Inflammatory macrophage treated with lipopolysaccharide for 4 hours (primary cell): ENCODE results near the gene EHBP1.
A peak's percentile ranks its signal among the peaks of the same experiment; 100 is the strongest.

Source experiments
- DNase-seq: peaks from one replicate; pipeline ENCODE4 v3.0.0-alpha.2; 2020

Gene EHBP1

DNA sequence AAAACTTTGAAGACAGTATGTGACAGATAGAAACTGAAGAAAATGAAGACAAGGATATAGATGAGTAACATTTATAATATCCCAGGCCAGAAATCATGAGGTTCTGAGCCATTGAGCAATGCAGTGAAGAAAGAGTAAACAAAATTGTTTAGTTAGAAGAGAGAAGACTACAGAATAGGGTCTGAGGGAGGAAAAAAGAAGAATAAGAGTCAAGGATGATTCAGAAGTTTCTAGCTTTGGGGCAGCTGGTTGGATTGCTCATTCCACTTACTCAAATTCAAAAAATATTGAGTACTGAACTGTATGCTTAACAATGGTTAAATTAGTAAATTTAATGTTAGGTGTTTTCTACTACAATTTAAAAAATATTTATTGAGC lies 190.1 kb downstream of the EHBP1 start:
- peak; percentile 33 for DNase-seq

- DNase-seq, result no peak
Measured at GRCh38 chr2:62897187-62897827, 191.8 kb downstream of the EHBP1 start.

GRCh38 chr2:62904344-62904743 lies 198.8 kb downstream of the EHBP1 start:
- no peak for DNase-seq

GRCh38 chr2:62908145-62908544 lies 202.6 kb downstream of the EHBP1 start:
- DNase-seq, result no peak

DNA sequence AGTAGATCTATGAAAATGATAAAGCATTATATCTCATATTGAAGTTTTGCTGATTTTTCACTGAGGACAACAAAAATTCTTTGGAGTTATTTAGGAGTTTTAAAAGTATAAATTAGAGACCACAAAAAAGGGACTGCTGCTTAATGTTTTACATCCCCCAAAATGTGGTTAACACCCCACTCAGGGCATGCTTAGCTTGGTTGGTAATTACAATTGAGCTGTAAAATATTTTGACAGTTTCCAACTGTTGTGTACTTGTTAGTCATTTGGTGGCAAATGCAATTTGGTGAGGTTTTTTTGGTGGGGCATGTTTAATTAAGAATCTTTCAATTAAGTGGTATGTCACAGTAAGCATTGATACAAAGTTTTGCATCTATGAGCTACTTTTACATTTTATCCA lies 207.8 kb downstream of the EHBP1 start:
- no peak for DNase-seq

DNA sequence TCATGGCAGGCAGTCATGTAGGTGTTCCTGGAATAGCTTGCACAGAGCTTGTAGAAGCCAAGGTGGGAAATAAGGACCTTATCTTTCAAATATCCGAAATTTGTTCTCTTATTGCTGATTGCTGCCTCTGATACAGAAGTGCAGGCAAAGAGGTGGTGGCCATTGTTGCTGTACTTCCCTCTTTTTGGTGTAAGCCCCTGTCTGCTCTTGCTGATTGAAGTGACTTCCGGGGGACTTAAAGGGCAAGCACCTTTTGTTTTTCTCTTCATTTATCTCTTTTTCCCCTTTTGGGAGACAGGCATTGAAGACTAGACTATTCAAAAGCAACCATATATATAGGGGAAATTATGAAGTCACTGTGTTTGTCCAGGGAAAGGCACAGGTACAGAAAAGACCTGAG lies 213.5 kb downstream of the EHBP1 start:
- no peak for DNase-seq

- peak; percentile 8 for DNase-seq
Measured at GRCh38 chr2:62920070-62920469, 214.6 kb downstream of the EHBP1 start.

- DNase-seq, result no peak
Measured at GRCh38 chr2:62923242-62923641, 217.7 kb downstream of the EHBP1 start.

- DNase-seq, result no peak
Measured at GRCh38 chr2:62923881-62924280, 218.4 kb downstream of the EHBP1 start.

- no peak for DNase-seq
Measured at GRCh38 chr2:62928015-62928414, 222.5 kb downstream of the EHBP1 start.

DNA sequence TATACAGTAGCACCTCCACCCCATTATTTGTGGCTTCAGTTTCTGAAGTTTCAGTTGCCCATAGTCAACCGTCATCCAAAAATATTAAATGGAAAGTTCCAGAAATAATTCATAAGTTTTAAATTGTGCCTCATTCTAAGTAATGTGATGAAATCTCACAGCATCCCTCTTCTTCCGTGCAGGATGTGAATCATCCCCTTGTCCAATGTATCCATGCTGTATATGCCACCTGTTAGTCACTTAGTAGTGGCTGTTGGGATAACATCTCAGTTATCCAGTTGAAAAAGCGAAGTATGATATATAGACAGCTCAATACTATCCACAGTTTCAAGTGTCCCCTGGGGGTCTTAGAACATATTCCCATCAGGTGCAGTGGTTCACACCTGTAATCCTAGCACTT lies 226.0 kb downstream of the EHBP1 start:
- DNase-seq, result no peak

DNA sequence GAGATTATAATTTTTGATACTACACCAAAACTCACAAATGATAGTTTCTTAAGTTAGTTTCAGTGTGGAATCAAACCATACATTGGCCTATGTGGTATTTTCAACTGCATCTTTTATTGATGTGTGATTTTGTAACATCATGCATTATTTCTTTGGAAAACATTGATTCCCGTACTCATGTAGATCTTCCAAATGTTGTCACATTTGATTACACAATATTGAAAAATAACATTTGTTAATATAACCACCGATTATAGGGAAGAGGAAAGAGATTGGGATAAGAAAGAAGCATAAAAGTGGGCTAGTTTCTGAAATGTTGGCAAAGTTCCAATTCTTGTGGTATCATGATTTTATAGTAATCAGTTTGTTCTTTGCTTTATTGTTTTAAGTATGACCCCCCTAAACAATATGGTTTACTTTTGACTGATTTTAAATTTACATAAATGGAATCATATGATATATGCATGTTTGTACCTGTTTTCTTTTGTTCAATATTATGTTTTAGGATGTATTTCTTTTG lies 227.9 kb downstream of the EHBP1 start:
- DNase-seq, result no peak

DNA sequence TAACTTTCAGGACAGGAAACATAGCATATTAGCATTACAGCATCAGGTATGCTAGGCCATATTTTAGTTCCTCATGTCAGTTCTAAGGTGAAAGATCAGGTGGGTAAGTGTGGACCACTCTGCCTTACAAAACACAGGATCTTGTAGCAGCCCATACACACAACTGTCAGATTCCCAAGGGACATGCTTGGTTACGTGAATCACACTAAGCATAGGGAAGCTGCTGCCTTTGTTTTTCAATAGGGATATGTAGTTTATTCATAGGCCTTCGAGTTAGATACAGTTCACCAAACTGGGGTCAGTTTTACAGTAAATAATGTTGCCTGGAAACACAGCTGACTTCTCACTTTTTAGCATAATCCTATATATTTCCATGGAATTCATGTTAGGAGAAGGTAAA lies 229.0 kb downstream of the EHBP1 start:
- DNase-seq, result no peak

GRCh38 chr2:62938126-62938525 lies 232.6 kb downstream of the EHBP1 start:
- DNase-seq, result no peak

- DNase-seq, result peak; percentile 44
Measured at GRCh38 chr2:62939735-62940491, 234.4 kb downstream of the EHBP1 start.

GRCh38 chr2:62940697-62941096 lies 235.2 kb downstream of the EHBP1 start:
- no peak for DNase-seq

- no peak for DNase-seq
Measured at GRCh38 chr2:62941413-62941812, 235.9 kb downstream of the EHBP1 start.

DNA sequence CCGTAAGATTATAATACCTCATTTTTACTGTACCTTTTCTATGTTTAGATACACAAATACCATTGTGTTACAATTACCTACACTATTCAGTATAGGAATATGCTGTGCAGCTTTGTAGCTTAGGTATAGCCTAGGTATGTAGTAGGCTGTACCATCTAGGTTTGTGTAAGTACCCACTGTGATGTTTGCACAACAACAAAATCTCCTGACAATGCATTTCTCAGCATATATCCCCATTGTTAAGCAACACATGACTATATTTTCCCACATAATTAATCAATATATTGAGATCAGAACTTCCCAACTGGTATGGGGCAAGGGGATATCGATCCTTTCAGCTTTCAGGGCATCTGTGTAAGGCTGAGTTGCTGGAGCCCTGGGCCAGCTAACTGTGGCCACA lies 238.8 kb downstream of the EHBP1 start:
- no peak for DNase-seq

GRCh38 chr2:62947403-62947802 lies 241.9 kb downstream of the EHBP1 start:
- DNase-seq, result no peak

GRCh38 chr2:62956651-62957050 lies 251.1 kb downstream of the EHBP1 start:
- DNase-seq, result no peak

DNA sequence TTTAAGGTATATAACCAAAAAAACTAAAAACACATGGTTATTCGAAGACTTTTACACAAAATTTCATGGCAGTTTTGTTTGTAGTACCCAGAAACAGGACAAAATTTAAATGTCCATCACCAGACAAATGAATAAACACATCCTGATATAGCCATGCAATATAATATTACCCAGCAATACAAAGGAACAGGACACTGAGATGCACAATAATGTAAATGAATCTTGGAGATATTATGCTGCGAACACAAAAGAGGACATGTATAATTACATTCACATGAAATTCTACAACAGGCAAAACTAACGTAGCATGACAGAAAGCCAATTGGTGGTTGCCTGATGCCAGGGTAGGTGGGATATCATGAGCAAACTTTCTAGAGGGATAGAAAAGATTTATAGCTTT lies 252.7 kb downstream of the EHBP1 start:
- no peak for DNase-seq

GRCh38 chr2:62964050-62964449 lies 258.5 kb downstream of the EHBP1 start:
- DNase-seq, result no peak

DNA sequence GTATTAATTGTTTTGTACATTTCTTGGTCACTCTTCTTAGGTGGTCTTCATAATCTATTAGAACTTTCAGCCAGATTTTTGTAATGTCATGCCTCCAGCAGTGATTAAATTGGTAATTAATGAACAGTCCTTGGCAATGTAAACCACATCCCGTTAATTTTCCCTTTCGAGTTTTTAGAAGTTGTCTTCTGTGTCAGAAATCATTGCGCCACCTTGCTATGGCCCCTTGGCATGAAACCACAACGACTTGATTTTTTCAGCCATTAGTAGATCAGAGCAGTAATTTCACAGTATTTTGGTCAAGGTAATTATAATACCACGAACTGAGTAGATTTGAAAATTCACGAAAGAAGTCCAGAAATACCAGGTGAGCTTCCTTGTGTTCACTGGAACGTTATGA lies 259.2 kb downstream of the EHBP1 start:
- DNase-seq, result no peak

- no peak for DNase-seq
Measured at GRCh38 chr2:62966991-62967390, 261.5 kb downstream of the EHBP1 start.

DNA sequence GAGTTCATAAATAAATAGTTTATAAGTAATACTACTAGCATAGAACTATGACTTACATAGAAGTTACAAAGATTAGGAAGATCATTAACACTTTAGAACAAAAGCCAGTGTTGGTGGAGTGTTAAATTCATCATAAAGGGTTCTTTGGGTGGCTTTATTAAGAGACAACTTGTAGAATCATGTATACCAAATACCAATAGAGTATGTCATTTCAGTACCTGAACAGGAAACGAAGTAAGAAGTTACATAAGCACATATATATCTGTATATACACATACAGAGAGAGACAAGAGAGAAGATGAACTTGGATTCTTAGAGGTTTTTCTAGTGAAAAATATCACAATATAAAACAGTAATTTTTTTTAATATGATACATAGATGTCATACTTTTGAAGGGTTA lies 262.7 kb downstream of the EHBP1 start:
- DNase-seq, result no peak
